Right lobe of liver (tissue), 4 donors: ENCODE measurements around the gene DNAL1.

Experiments used
- POLR2A ChIP-seq: fragments of 450-650 bp; IDR thresholded peaks from one replicate; pipeline ENCODE4 v1.6.1; 2017; ENCODE audit warnings: antibody characterized with exemption, mild to moderate bottlenecking
- TF ChIP-seq, protein P1 (sequence below), 4 donors: fragments of 200-600 bp in 3 of 4; fragments of 450-650 bp in 1 of 4; IDR thresholded peaks; one replicate each; pipeline versions ENCODE4 v1.5.1 to v1.8.0; 2016 to 2022; ENCODE audit warnings: antibody characterized with exemption in 4 of 4, mild to moderate bottlenecking in 2 of 4
- donor health status: DM: no; HTN: no; CAD: no.
- donor health status: DM: no; HTN: no; CAD: no.
- donor health status: DM: no; HTN: yes; CAD: no.

DNA sequence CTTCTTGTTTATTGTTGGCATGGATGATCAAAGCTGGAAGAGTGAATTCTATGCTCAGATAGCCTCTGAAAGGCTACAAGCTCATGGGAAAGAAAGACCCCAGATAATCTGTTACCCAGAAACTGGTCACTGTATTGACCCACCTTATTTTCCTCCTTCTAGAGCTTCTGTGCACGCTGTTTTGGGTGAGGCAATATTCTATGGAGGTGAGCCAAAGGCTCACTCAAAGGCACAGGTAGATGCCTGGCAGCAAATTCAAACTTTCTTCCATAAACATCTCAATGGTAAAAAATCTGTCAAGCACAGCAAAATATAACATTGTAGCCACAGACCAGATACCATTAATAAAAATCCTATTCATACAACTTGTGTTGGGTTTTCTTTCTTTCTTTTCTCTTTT, 25.3 kb upstream of the DNAL1 start:
- TF ChIP-seq POLR2A: no peak
- TF ChIP-seq, protein P1, sequence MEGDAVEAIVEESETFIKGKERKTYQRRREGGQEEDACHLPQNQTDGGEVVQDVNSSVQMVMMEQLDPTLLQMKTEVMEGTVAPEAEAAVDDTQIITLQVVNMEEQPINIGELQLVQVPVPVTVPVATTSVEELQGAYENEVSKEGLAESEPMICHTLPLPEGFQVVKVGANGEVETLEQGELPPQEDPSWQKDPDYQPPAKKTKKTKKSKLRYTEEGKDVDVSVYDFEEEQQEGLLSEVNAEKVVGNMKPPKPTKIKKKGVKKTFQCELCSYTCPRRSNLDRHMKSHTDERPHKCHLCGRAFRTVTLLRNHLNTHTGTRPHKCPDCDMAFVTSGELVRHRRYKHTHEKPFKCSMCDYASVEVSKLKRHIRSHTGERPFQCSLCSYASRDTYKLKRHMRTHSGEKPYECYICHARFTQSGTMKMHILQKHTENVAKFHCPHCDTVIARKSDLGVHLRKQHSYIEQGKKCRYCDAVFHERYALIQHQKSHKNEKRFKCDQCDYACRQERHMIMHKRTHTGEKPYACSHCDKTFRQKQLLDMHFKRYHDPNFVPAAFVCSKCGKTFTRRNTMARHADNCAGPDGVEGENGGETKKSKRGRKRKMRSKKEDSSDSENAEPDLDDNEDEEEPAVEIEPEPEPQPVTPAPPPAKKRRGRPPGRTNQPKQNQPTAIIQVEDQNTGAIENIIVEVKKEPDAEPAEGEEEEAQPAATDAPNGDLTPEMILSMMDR (IDR thresholded peaks at IDR 0.05): no peak
